Naive B cell (primary cell): ENCODE results near the gene CRTAC1. TPM values are rescaled to one million over a fixed set of nuclear protein-coding genes. Genes with fewer than 3 reads are reported as not detected.

ENCODE experiments used
- ATAC-seq, 2 donors: fragments of 150-1000 bp; cut with Tn5 transposase; 2 replicates each; pipeline ENCODE4 v1.10.0; 2021; ENCODE audit warnings: low read depth in 2 of 2, mild to moderate bottlenecking in 2 of 2, moderate library complexity in 2 of 2
- DNase-seq: peaks from one replicate; pipeline ENCODE4 v3.0.0; 2022
- H3K27ac Mint-ChIP-seq, 6 donors: one replicate each; pipeline ENCODE4 v1.8.0; 2020 to 2022; ENCODE audit warnings: mild to moderate bottlenecking in 6 of 6, mixed read lengths in 6 of 6, moderate library complexity in 5 of 6, inconsistent platforms in 2 of 6
- H3K27me3 Mint-ChIP-seq, 3 donors: one replicate each; pipeline ENCODE4 v1.8.0; 2021 to 2022; ENCODE audit warnings: mixed read lengths in 3 of 3, mild to moderate bottlenecking in 1 of 3
- H3K36me3 Mint-ChIP-seq, 2 donors: one replicate each; pipeline ENCODE4 v1.8.0; 2020 to 2022; ENCODE audit warnings: mixed read lengths in 2 of 2, inconsistent platforms in 1 of 2, mild to moderate bottlenecking in 1 of 2
- H3K4me1 Mint-ChIP-seq, 3 donors: one replicate each; pipeline ENCODE4 v1.8.0; 2020 to 2022; ENCODE audit warnings: mixed read lengths in 3 of 3, inconsistent platforms in 1 of 3, mild to moderate bottlenecking in 1 of 3, moderate library complexity in 1 of 3
- H3K4me3 Mint-ChIP-seq, 8 donors: one replicate each; pipeline ENCODE4 v1.8.0; 2020 to 2022; ENCODE audit warnings: mild to moderate bottlenecking in 8 of 8, mixed read lengths in 8 of 8, moderate library complexity in 8 of 8, inconsistent platforms in 2 of 8
- H3K9me3 Mint-ChIP-seq, 7 donors: one replicate each; pipeline ENCODE4 v1.8.0; 2020 to 2022; ENCODE audit warnings: mixed read lengths in 7 of 7, mild to moderate bottlenecking in 5 of 7, inconsistent platforms in 2 of 7, moderate library complexity in 1 of 7
- polyA plus RNA-seq, 6 donors: library from polyadenylated mRNA; unstranded; fragments of 300-500 nt; fragmentation: Illumina TruSeq; gene quantifications; one replicate each; pipeline ENCODE4 v1.2.3, GENCODE V29; 2021; ENCODE audit warnings: low read depth in 6 of 6

The CRTAC1 gene
- polyA plus RNA-seq, 6 donors from 2014 or later: not detected

DNA sequence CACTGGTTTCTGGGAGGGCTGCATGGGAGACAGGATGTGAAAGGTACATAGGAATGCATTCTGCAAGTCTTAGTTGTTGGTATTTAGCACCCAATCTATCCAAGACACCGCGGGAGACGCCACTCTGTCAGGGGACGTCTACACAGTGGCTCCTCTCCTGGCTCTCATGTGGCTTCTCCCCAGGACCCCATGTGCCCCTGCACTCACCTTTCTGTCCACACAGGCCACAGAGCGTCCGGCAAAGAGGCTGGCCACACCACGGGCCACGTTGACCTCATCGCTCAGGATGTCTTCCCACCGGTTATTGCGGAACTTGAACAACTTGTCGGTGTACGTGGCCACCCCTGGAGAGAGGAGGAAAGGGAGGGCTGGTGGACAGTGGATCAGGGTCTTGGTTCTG lies 107.4 kb downstream of the CRTAC1 start:
- H3K4me1 Mint-ChIP-seq: peaks cover 0 to 9% (median 0%) of the 10 kb centered on the region in 3 donors
- H3K36me3 Mint-ChIP-seq: peaks cover 0 to 14% of the 10 kb centered on the region in 2 donors
- ATAC-seq (no peak), DNase-seq (no peak)
- H3K4me3 Mint-ChIP-seq: no peak overlapping the region
- peaks cover 0 to 6% (median 2%) of the 10 kb centered on the region in 7 donors for H3K9me3 Mint-ChIP-seq
- H3K27me3 Mint-ChIP-seq: peaks cover 14 to 54% (median 53%) of the 10 kb centered on the region in 3 donors
- no peak overlapping the region for H3K27ac Mint-ChIP-seq

DNA sequence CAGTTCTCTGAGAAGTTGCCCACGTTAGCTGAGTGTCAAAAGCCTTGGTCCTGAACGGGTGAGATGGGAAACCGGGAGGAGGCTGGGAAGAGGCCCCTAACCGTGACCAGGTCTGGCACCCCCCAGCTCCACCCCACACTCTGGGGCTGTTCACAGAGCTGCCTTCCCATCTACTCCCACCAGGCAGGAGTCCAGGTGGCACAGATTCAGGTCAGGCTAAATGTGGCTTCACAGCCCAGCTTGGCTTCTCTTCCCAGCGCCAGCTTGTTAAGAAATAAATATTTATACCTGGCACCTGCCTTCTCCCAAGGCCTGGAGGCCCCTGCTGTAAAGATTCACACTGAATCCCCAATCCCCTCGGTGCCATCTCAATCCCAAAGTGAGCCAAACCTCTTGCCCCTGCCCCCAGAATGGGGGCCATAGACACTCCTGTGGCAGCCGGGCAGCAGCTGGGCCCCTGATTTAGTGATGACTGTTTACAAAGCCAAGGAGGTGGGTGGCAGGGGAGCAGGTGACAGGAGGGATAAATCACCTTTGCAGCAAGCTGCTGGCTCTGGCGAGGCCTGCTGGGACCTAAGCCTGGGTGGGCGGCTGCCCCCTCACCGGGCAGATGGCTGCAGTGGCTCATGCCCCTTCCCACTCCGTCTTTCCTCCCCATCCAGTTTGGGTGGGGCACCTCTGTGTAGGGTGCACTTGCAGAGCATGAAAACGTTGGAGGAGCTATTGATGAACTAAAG lies 108.2 kb downstream of the CRTAC1 start:
- no peak for DNase-seq
- Mint-ChIP-seq H3K27ac (no peak overlapping the region), H3K27me3 (peaks cover 14 to 50% (median 48%) of the 10 kb centered on the region in 3 donors), H3K4me3 (no peak overlapping the region), H3K9me3 (peaks cover 0 to 6% (median 2%) of the 10 kb centered on the region in 7 donors), H3K36me3 (peaks cover 0 to 14% of the 10 kb centered on the region in 2 donors), H3K4me1 (peaks cover 0 to 9% (median 0%) of the 10 kb centered on the region in 3 donors)
- no peak for ATAC-seq

GRCh38 chr10:97921581-97922021 lies 108.8 kb downstream of the CRTAC1 start:
- Mint-ChIP-seq H3K27me3 (peaks cover 20 to 47% (median 44%) of the 10 kb centered on the region in 3 donors), H3K9me3 (peaks cover 0 to 6% (median 2%) of the 10 kb centered on the region in 7 donors), H3K27ac (no peak overlapping the region), H3K4me3 (no peak overlapping the region), H3K4me1 (peaks cover 0 to 9% (median 0%) of the 10 kb centered on the region in 3 donors), H3K36me3 (peaks cover 0 to 14% of the 10 kb centered on the region in 2 donors)
- ATAC-seq: no peak
- no peak for DNase-seq

GRCh38 chr10:97920865-97921264 lies 109.6 kb downstream of the CRTAC1 start:
- peaks cover 0 to 14% of the 10 kb centered on the region in 2 donors for H3K36me3 Mint-ChIP-seq
- ATAC-seq: no peak
- peaks cover 21 to 51% (median 48%) of the 10 kb centered on the region in 3 donors for H3K27me3 Mint-ChIP-seq
- H3K4me1 Mint-ChIP-seq: peaks cover 0 to 9% (median 0%) of the 10 kb centered on the region in 3 donors
- H3K27ac Mint-ChIP-seq: no peak overlapping the region
- no peak for DNase-seq
- H3K4me3 Mint-ChIP-seq: no peak overlapping the region
- H3K9me3 Mint-ChIP-seq: peaks cover 0 to 6% (median 2%) of the 10 kb centered on the region in 7 donors

DNA sequence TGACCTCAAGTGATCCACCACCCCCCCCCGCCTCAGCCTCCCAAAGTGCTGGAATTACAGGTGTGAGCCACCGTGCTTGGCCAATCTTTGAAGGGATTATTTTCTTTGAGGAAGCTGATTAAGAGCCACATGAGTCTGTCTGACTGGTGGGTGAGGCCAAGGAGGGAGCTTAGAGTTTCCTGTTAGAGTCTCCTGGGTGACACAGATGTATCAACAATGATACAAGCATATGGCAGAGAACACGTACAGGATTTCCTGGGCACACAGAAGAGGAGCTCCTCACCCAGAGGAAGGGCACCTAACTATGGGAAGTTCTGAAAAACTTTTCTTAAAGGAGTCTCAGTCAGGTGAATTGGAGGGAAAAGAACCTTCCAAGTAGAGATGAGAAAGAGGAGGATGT lies 111.4 kb downstream of the CRTAC1 start:
- Mint-ChIP-seq H3K4me1 (peaks cover 0 to 10% (median 0%) of the 10 kb centered on the region in 3 donors), H3K9me3 (peaks cover 0 to 2% (median 0%) of the 10 kb centered on the region in 7 donors), H3K4me3 (no peak overlapping the region), H3K36me3 (no peaks in the 10 kb centered on the region), H3K27ac (no peak overlapping the region), H3K27me3 (peaks cover 12 to 47% (median 43%) of the 10 kb centered on the region in 3 donors)
- DNase-seq (no peak), ATAC-seq (no peak)

- H3K9me3 Mint-ChIP-seq: peaks cover 0 to 2% (median 0%) of the 10 kb centered on the region in 7 donors
- DNase-seq (no peak), ATAC-seq (no peak)
- peaks cover 16 to 55% (median 49%) of the 10 kb centered on the region in 3 donors for H3K27me3 Mint-ChIP-seq
- H3K27ac Mint-ChIP-seq: peak overlapping the region in 1 of 6 donors; percentile 31
- H3K36me3 Mint-ChIP-seq: no peaks in the 10 kb centered on the region
- H3K4me1 Mint-ChIP-seq: peaks cover 0 to 10% (median 0%) of the 10 kb centered on the region in 3 donors
- H3K4me3 Mint-ChIP-seq: no peak overlapping the region
Measured at GRCh38 chr10:97916586-97916985, 113.8 kb downstream of the CRTAC1 start.

DNA sequence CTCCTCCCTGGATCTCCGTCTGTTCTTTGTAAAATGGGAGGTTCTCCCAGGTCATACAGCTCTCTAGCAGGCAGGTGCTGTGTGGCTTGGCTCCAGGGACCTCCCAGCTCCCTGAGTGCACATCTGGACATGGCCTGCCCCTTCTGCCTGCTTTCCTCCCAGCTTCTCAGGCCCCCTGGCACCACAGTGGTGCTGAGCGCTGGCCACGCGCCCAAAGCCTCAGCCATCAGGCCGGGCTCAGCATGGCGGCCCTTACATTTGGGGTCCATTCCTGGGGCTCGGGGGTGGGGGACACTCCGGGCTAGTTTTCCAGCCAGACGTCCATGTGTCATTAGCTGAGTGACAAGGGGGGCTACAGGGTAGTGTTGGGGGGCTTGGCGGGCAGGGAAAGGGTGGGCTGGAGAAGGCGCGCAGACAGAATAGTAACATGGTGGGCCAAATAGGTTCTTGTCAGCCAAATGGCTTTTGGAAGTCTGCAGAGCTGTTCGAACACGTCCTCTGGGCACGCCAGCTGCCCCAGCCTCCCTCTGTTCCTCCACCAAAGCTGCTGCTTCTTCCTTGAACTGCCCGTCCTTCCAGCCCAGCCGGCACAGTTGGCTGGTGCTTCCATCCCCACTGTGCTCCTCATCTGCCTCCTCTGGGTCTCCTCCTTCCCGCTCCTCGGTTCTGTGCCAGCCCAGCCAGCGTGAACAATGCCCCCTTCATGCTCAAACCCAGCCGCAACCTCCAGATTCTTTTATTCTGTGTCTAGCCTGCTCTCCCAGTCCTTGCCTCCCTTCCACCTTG lies 114.9 kb downstream of the CRTAC1 start:
- H3K4me1 Mint-ChIP-seq: peaks cover 0 to 10% (median 0%) of the 10 kb centered on the region in 3 donors
- no peak overlapping the region for H3K27ac Mint-ChIP-seq
- ATAC-seq: no peak
- H3K27me3 Mint-ChIP-seq: peaks cover 16 to 49% (median 39%) of the 10 kb centered on the region in 3 donors
- no peak overlapping the region for H3K4me3 Mint-ChIP-seq
- DNase-seq: no peak
- H3K36me3 Mint-ChIP-seq: no peaks in the 10 kb centered on the region
- peaks cover 0 to 2% (median 0%) of the 10 kb centered on the region in 7 donors for H3K9me3 Mint-ChIP-seq

- no peaks in the 10 kb centered on the region for H3K36me3 Mint-ChIP-seq
- H3K4me1 Mint-ChIP-seq: peaks cover 0 to 10% (median 0%) of the 10 kb centered on the region in 3 donors
- peak; percentile 18 for DNase-seq
- H3K27ac Mint-ChIP-seq: no peak overlapping the region
- H3K9me3 Mint-ChIP-seq: peaks cover 0 to 2% (median 0%) of the 10 kb centered on the region in 7 donors
- peaks cover 16 to 47% (median 37%) of the 10 kb centered on the region in 3 donors for H3K27me3 Mint-ChIP-seq
- H3K4me3 Mint-ChIP-seq: no peak overlapping the region
- ATAC-seq: peak; percentile 46 to 53
Measured at GRCh38 chr10:97914837-97915211, 115.6 kb downstream of the CRTAC1 start.

DNA sequence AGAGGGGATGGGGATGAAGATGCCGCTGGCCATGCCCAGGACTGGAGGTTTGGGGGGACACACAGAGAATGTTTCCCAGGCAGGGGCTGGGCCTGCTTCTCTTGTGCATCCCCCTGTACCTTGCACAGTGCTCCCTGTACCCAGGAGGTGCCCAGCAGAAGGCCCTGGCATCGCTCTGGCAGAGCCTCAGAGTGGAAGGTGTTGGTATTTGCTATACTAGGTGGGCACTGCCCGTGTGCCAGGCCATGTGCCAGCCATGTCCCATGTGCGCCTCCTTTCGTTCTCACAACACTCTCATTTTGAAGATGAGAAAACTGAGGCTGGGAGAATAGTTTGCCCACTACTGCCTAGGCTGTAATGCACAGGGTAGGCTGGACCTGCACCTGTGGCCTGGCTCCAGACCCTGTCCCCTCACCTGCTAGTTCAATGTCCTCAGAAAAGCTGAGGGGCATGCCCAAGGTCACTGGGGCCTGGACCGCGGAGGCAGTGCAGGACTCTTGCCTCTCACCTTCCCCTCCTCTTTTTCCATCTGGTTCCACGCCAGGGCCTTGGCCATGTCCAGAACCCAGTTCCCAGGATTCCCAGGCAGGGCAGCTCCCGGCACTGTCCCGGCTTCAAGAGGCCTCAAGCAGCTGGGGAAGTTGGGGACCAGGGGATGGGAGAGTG lies 116.1 kb downstream of the CRTAC1 start:
- Mint-ChIP-seq H3K4me1 (peaks cover 0 to 10% (median 0%) of the 10 kb centered on the region in 3 donors), H3K9me3 (peaks cover 0 to 2% (median 0%) of the 10 kb centered on the region in 7 donors), H3K27ac (no peak overlapping the region), H3K27me3 (peaks cover 14 to 47% (median 37%) of the 10 kb centered on the region in 3 donors), H3K36me3 (no peaks in the 10 kb centered on the region), H3K4me3 (no peak overlapping the region)
- ATAC-seq: no peak
- no peak for DNase-seq

- no peaks in the 10 kb centered on the region for H3K36me3 Mint-ChIP-seq
- DNase-seq: no peak
- ATAC-seq: no peak
- H3K9me3 Mint-ChIP-seq: no peaks in the 10 kb centered on the region
- peaks cover 0 to 10% (median 0%) of the 10 kb centered on the region in 3 donors for H3K4me1 Mint-ChIP-seq
- no peak overlapping the region for H3K4me3 Mint-ChIP-seq
- peaks cover 11 to 42% (median 37%) of the 10 kb centered on the region in 3 donors for H3K27me3 Mint-ChIP-seq
- no peak overlapping the region for H3K27ac Mint-ChIP-seq
Measured at GRCh38 chr10:97913614-97914013, 116.8 kb downstream of the CRTAC1 start.

GRCh38 chr10:97913193-97913592 lies 117.2 kb downstream of the CRTAC1 start:
- H3K27me3 Mint-ChIP-seq: peaks cover 11 to 38% (median 34%) of the 10 kb centered on the region in 3 donors
- H3K4me3 Mint-ChIP-seq: no peak overlapping the region
- no peaks in the 10 kb centered on the region for H3K36me3 Mint-ChIP-seq
- peaks cover 0 to 10% (median 0%) of the 10 kb centered on the region in 3 donors for H3K4me1 Mint-ChIP-seq
- no peak overlapping the region for H3K27ac Mint-ChIP-seq
- H3K9me3 Mint-ChIP-seq: no peaks in the 10 kb centered on the region
- no peak for DNase-seq
- no peak for ATAC-seq

DNA sequence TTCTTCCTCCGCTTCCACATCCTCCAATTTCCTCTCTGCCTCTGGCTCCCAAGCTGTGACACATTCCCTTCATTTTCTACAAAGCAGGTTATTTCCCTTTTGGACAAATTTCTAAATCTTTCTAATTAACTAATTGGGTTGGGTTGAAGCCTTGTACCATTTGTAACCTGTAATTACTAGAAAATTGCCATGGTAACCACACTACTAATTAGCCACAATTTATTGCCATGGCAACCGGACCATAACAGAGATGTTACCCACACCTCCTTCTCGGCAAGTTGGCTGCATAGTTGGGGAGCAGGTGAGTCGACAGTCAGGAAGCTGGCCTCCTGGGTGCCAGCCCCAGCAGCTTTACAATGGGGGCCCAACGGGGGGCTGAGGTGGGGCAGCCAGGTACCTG lies 119.2 kb downstream of the CRTAC1 start:
- H3K4me1 Mint-ChIP-seq: peaks cover 0 to 10% (median 0%) of the 10 kb centered on the region in 3 donors

DNA sequence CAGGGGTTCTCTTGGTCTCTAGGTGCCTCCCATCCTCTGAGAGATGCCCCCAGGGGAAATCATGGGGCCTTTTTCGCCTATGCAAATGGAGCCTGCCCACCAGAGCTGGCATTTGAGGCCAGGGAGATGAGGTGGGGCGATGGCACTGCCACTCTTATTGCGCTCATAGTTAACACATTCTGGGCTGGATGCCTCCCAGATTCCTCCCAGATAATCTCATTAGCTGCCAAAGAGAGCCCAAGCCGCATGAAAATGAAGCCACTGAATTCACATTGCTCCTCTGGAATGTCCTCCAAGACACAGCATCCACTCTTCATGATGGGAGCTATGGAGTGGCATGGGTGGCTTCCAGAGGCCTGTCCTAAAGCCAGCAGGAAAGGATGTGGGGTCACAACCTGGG lies 119.8 kb downstream of the CRTAC1 start:
- no peak overlapping the region for H3K27ac Mint-ChIP-seq
- H3K27me3 Mint-ChIP-seq: peaks cover 15 to 46% (median 43%) of the 10 kb centered on the region in 3 donors
- DNase-seq (no peak), ATAC-seq (no peak)
- H3K4me1 Mint-ChIP-seq: peaks cover 0 to 10% (median 0%) of the 10 kb centered on the region in 3 donors
- no peak overlapping the region for H3K4me3 Mint-ChIP-seq
- no peaks in the 10 kb centered on the region for H3K9me3 Mint-ChIP-seq
- H3K36me3 Mint-ChIP-seq: no peaks in the 10 kb centered on the region

More for the DNA sequence above, 119.2 kb downstream of the CRTAC1 start:
- no peak overlapping the region for H3K27ac Mint-ChIP-seq
- no peak for DNase-seq
- peaks cover 13 to 46% (median 43%) of the 10 kb centered on the region in 3 donors for H3K27me3 Mint-ChIP-seq
- H3K4me3 Mint-ChIP-seq: no peak overlapping the region
- ATAC-seq: no peak
- H3K9me3 Mint-ChIP-seq: no peaks in the 10 kb centered on the region
- H3K36me3 Mint-ChIP-seq: no peaks in the 10 kb centered on the region
